Dendritic cell treated with granulocyte-macrophage colony-stimulating factor and Interleukin-4, amounts not matched to agents 40 ng/mL and 50 ng/mL, for 4 days (primary cell): Measurements from ENCODE around the gene ZDHHC9.
A peak's percentile ranks its signal among the peaks of the same experiment; 100 is the strongest.

Experiments
- H3K27ac Mint-ChIP-seq: one replicate; pipeline ENCODE4 v1.8.0; 2022; ENCODE audit warnings: mild to moderate bottlenecking, mixed read lengths
- H3K27me3 Mint-ChIP-seq: one replicate; pipeline ENCODE4 v1.8.0; 2022; ENCODE audit warnings: mild to moderate bottlenecking, mixed read lengths
- H3K36me3 Mint-ChIP-seq: one replicate; pipeline ENCODE4 v1.8.0; 2022; ENCODE audit warnings: low read depth, mixed read lengths
- H3K4me1 Mint-ChIP-seq: one replicate; pipeline ENCODE4 v1.8.0; 2022; ENCODE audit warnings: low read depth, mixed read lengths
- H3K4me3 Mint-ChIP-seq: one replicate; pipeline ENCODE4 v1.8.0; 2022; ENCODE audit warnings: mild to moderate bottlenecking, moderate library complexity, mixed read lengths
- H3K9me3 Mint-ChIP-seq: one replicate; pipeline ENCODE4 v1.8.0; 2022; ENCODE audit warnings: mixed read lengths
- intact Hi-C: fragments of 100-400 bp; cut with micrococcal nuclease; formaldehyde crosslinking; loops from one replicate; pipeline ENCODE4 v1.15.0; 2022

Gene ZDHHC9

GRCh38 chrX:129802863-129803262 lies 40.8 kb downstream of the ZDHHC9 start:
- no peak overlapping the region for H3K4me3 Mint-ChIP-seq
- H3K9me3 Mint-ChIP-seq: no peaks in the 10 kb centered on the region

GRCh38 chrX:129800186-129800585 lies 43.5 kb downstream of the ZDHHC9 start:
- no peak overlapping the region for H3K27ac Mint-ChIP-seq

More at GRCh38 chrX:129802863-129803262, 40.8 kb downstream of the ZDHHC9 start:
- peaks cover 25% of the 10 kb centered on the region for H3K4me1 Mint-ChIP-seq
- intact Hi-C loops: no loop called here
- no peaks in the 10 kb centered on the region for H3K27me3 Mint-ChIP-seq
- peaks cover 19% of the 10 kb centered on the region for H3K36me3 Mint-ChIP-seq
- H3K27ac Mint-ChIP-seq: no peak overlapping the region

GRCh38 chrX:129798888-129799287 lies 44.8 kb downstream of the ZDHHC9 start:
- Mint-ChIP-seq H3K9me3 (no peaks in the 10 kb centered on the region), H3K4me1 (peaks cover 51% of the 10 kb centered on the region), H3K36me3 (peaks cover 40% of the 10 kb centered on the region), H3K4me3 (no peak overlapping the region), H3K27me3 (no peaks in the 10 kb centered on the region), H3K27ac (peak overlapping the region; percentile 79)
- intact Hi-C loops: loop anchor here (2.0 kb wide), 1 partner anchor 14 kb away; no protein-coding TSS in a partner anchor

More at GRCh38 chrX:129800186-129800585, 43.5 kb downstream of the ZDHHC9 start:
- intact Hi-C loops: no loop called here
- H3K36me3 Mint-ChIP-seq: peaks cover 32% of the 10 kb centered on the region
- no peaks in the 10 kb centered on the region for H3K27me3 Mint-ChIP-seq
- H3K9me3 Mint-ChIP-seq: no peaks in the 10 kb centered on the region
- peaks cover 43% of the 10 kb centered on the region for H3K4me1 Mint-ChIP-seq
- H3K4me3 Mint-ChIP-seq: no peak overlapping the region

- no peaks in the 10 kb centered on the region for H3K27me3 Mint-ChIP-seq
- peak overlapping the region; percentile 79 for H3K27ac Mint-ChIP-seq
- intact Hi-C loops: loop anchor here (2.0 kb wide), 1 partner anchor 14 kb away; no protein-coding TSS in a partner anchor
- H3K36me3 Mint-ChIP-seq: peaks cover 41% of the 10 kb centered on the region
- no peak overlapping the region for H3K4me3 Mint-ChIP-seq
- peaks cover 55% of the 10 kb centered on the region for H3K4me1 Mint-ChIP-seq
- no peaks in the 10 kb centered on the region for H3K9me3 Mint-ChIP-seq
Measured at GRCh38 chrX:129798456-129798855, 45.2 kb downstream of the ZDHHC9 start.

GRCh38 chrX:129797251-129797906 lies 46.3 kb downstream of the ZDHHC9 start:
- intact Hi-C loops: no loop called here
- H3K27ac Mint-ChIP-seq: no peak overlapping the region
- H3K4me3 Mint-ChIP-seq: no peak overlapping the region
- peaks cover 65% of the 10 kb centered on the region for H3K4me1 Mint-ChIP-seq
- no peaks in the 10 kb centered on the region for H3K27me3 Mint-ChIP-seq
- H3K36me3 Mint-ChIP-seq: peaks cover 50% of the 10 kb centered on the region
- no peaks in the 10 kb centered on the region for H3K9me3 Mint-ChIP-seq

GRCh38 chrX:129795584-129795983 lies 48.1 kb downstream of the ZDHHC9 start:
- Mint-ChIP-seq H3K27me3 (no peaks in the 10 kb centered on the region), H3K36me3 (peaks cover 68% of the 10 kb centered on the region), H3K27ac (peak overlapping the region; percentile 55), H3K4me3 (no peak overlapping the region), H3K9me3 (no peaks in the 10 kb centered on the region), H3K4me1 (peaks cover 73% of the 10 kb centered on the region)
- intact Hi-C loops: no loop called here

- H3K27me3 Mint-ChIP-seq: no peaks in the 10 kb centered on the region
- H3K36me3 Mint-ChIP-seq: peaks cover 87% of the 10 kb centered on the region
- H3K9me3 Mint-ChIP-seq: no peaks in the 10 kb centered on the region
- H3K4me3 Mint-ChIP-seq: no peak overlapping the region
- H3K27ac Mint-ChIP-seq: peak overlapping the region; percentile 15
- H3K4me1 Mint-ChIP-seq: peaks cover 62% of the 10 kb centered on the region
- intact Hi-C loops: no loop called here
Measured at GRCh38 chrX:129793604-129794191, 50.0 kb downstream of the ZDHHC9 start.

- no peaks in the 10 kb centered on the region for H3K9me3 Mint-ChIP-seq
- no peak overlapping the region for H3K4me3 Mint-ChIP-seq
- H3K36me3 Mint-ChIP-seq: peaks cover 97% of the 10 kb centered on the region
- intact Hi-C loops: no loop called here
- no peaks in the 10 kb centered on the region for H3K27me3 Mint-ChIP-seq
- H3K4me1 Mint-ChIP-seq: peaks cover 63% of the 10 kb centered on the region
- peak overlapping the region; percentile 15 for H3K27ac Mint-ChIP-seq
Measured at GRCh38 chrX:129792586-129793291, 50.9 kb downstream of the ZDHHC9 start.

GRCh38 chrX:129791961-129792570 lies 51.6 kb downstream of the ZDHHC9 start:
- H3K27ac Mint-ChIP-seq: no peak overlapping the region

GRCh38 chrX:129791336-129791735 lies 52.4 kb downstream of the ZDHHC9 start:
- Mint-ChIP-seq H3K27me3 (no peaks in the 10 kb centered on the region), H3K4me1 (peaks cover 64% of the 10 kb centered on the region), H3K36me3 (peaks cover 100% of the 10 kb centered on the region), H3K4me3 (no peak overlapping the region), H3K9me3 (no peaks in the 10 kb centered on the region), H3K27ac (no peak overlapping the region)
- intact Hi-C loops: no loop called here

More at GRCh38 chrX:129791961-129792570, 51.6 kb downstream of the ZDHHC9 start:
- Mint-ChIP-seq H3K9me3 (no peaks in the 10 kb centered on the region), H3K27me3 (no peaks in the 10 kb centered on the region), H3K4me1 (peaks cover 62% of the 10 kb centered on the region), H3K36me3 (peaks cover 97% of the 10 kb centered on the region), H3K4me3 (no peak overlapping the region)
- intact Hi-C loops: no loop called here

- Mint-ChIP-seq H3K27ac (no peak overlapping the region), H3K36me3 (peaks cover 100% of the 10 kb centered on the region), H3K4me3 (no peak overlapping the region), H3K27me3 (no peaks in the 10 kb centered on the region), H3K4me1 (peaks cover 64% of the 10 kb centered on the region), H3K9me3 (no peaks in the 10 kb centered on the region)
- intact Hi-C loops: no loop called here
Measured at GRCh38 chrX:129790808-129791207, 52.9 kb downstream of the ZDHHC9 start.

GRCh38 chrX:129790146-129790545 lies 53.5 kb downstream of the ZDHHC9 start:
- Mint-ChIP-seq H3K4me1 (peaks cover 64% of the 10 kb centered on the region), H3K9me3 (no peaks in the 10 kb centered on the region), H3K4me3 (no peak overlapping the region), H3K36me3 (peaks cover 100% of the 10 kb centered on the region), H3K27ac (no peak overlapping the region), H3K27me3 (no peaks in the 10 kb centered on the region)
- intact Hi-C loops: no loop called here

- H3K9me3 Mint-ChIP-seq: no peaks in the 10 kb centered on the region
- peaks cover 96% of the 10 kb centered on the region for H3K36me3 Mint-ChIP-seq
- no peak overlapping the region for H3K4me3 Mint-ChIP-seq
- H3K27me3 Mint-ChIP-seq: no peaks in the 10 kb centered on the region
- peak overlapping the region; percentile 22 for H3K27ac Mint-ChIP-seq
- intact Hi-C loops: loop anchor here (10.0 kb wide), 1 partner anchor 54 kb away; the partner anchor contains the start of gene XPNPEP2
- peaks cover 54% of the 10 kb centered on the region for H3K4me1 Mint-ChIP-seq
Measured at GRCh38 chrX:129788527-129788926, 55.2 kb downstream of the ZDHHC9 start.
